CD4-positive, alpha-beta T cell (primary cell): ENCODE measurements around the gene CDCA8. TPM values are rescaled to one million over a fixed set of nuclear protein-coding genes. Genes with fewer than 3 reads are reported as not detected.

Experiments used
- ATAC-seq: fragments of 200-7000 bp; cut with Tn5 transposase; one replicate; pipeline ENCODE4 v1.10.0; 2022; ENCODE audit warnings: mild to moderate bottlenecking; ENCODE audit not compliant: poor library complexity
- CTCF ChIA-PET: fragments of 350-600 bp; sonication (Branson Sonifier 250); formaldehyde crosslinking; loops from one replicate; lab custom pipeline; 2021; ENCODE audit warnings: antibody characterized with exemption, inconsistent platforms; lab: Charles Lee
- POLR2A ChIA-PET: fragments of 350-600 bp; sonication (Branson Sonifier 250); formaldehyde crosslinking; loops from one replicate; lab custom pipeline; 2021; ENCODE audit warnings: antibody characterized with exemption, inconsistent platforms; lab: Charles Lee
- DNase-seq, 14 experiments: peaks; one replicate each; pipeline ENCODE4 v3.0.0-alpha.2; 2013 to 2020; ENCODE audit warnings: mixed read lengths in 2 of 14
- H3K27ac ChIP-seq, 2 donors: one replicate each; pipeline versions ENCODE4 v1.5.1 to v1.7.0; 2013; ENCODE audit warnings: low read length in 2 of 2, low read depth in 1 of 2, mild to moderate bottlenecking in 1 of 2
- H3K27me3 ChIP-seq, 2 experiments: 1 replicate in 1 of 2; 2 replicates in 1 of 2; pipeline versions ENCODE4 v1.6.1 to v1.7.0; 2013; ENCODE audit warnings: low read length in 2 of 2, control low read depth in 1 of 2, mild to moderate bottlenecking in 1 of 2, moderate library complexity in 1 of 2; ENCODE audit not compliant: insufficient read depth in 2 of 2, control insufficient read depth in 1 of 2
- H3K36me3 ChIP-seq: one replicate; pipeline ENCODE4 v1.6.1; 2013; ENCODE audit warnings: low read length, control low read depth; ENCODE audit not compliant: insufficient read depth
- H3K4me1 ChIP-seq: one replicate; pipeline ENCODE4 v1.6.1; 2013; ENCODE audit warnings: low read length, control low read depth; ENCODE audit not compliant: insufficient read depth
- H3K4me3 ChIP-seq: one replicate; pipeline ENCODE4 v1.5.1; 2013; ENCODE audit warnings: mild to moderate bottlenecking, low read length, moderate library complexity
- H3K9me3 ChIP-seq, 2 experiments: 1 replicate in 1 of 2; 2 replicates in 1 of 2; pipeline versions ENCODE4 v1.6.1 to v1.7.0; 2013; ENCODE audit warnings: low read length in 2 of 2, mild to moderate bottlenecking in 2 of 2, control low read depth in 1 of 2, moderate library complexity in 1 of 2; ENCODE audit not compliant: control insufficient read depth in 1 of 2, insufficient read depth in 1 of 2
- H3K27ac Mint-ChIP-seq: one replicate; pipeline ENCODE4 v1.8.0; 2020; ENCODE audit warnings: mixed read lengths
- H3K27me3 Mint-ChIP-seq: one replicate; pipeline ENCODE4 v1.8.0; 2021; ENCODE audit warnings: mixed read lengths
- H3K36me3 Mint-ChIP-seq: one replicate; pipeline ENCODE4 v1.8.0; 2021; ENCODE audit warnings: low read depth, mixed read lengths
- H3K4me1 Mint-ChIP-seq: one replicate; pipeline ENCODE4 v1.8.0; 2021; ENCODE audit warnings: low read depth, mixed read lengths
- H3K4me3 Mint-ChIP-seq: one replicate; pipeline ENCODE4 v1.8.0; 2020; ENCODE audit warnings: mild to moderate bottlenecking, mixed read lengths
- H3K9me3 Mint-ChIP-seq: one replicate; pipeline ENCODE4 v1.8.0; 2020; ENCODE audit warnings: mixed read lengths
- CTCF ChIP-seq: fragments of 200-600 bp; IDR thresholded peaks from one replicate; pipeline ENCODE4 v1.8.0; 2022; ENCODE audit warnings: antibody characterized with exemption, mild to moderate bottlenecking
- intact Hi-C, 2 experiments: fragments of 100-400 bp; cut with DNase I in 1 of 2; cut with micrococcal nuclease in 1 of 2; formaldehyde crosslinking; loops; one replicate each; pipeline versions ENCODE4 v1.15.1 to v1.9.0; 2023 to 2025; cut with DNase I, micrococcal nuclease
- total RNA-seq, 174 experiments: library from RNA in 2 of 174; stranded (reverse) in 2 of 174; gene quantifications; one replicate each; pipeline ENCODE4 v1.2.3 and lab custom pipeline; 2021 to 2026

CDCA8 gene
- total RNA-seq, 2 experiments from 2014 or later: 0.25 to 0.36 TPM

DNA sequence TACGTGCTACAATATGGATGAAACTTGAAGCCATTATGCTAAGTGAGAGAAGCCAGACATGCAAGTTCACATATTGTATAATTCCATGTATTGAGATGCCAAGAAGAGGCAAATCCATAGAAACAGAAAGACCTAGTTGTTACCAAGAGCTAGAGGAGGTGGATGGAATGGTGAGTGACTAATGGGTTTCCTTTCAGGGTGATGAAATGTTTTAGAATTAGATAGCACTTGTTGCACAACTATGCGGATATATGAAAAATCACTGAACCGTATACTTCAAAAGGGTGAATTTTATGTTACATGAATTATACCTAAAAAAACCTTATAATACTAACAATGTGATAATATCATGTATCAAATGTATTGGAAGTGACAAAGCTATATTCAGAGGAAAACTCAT, 54.5 kb downstream of the CDCA8 start:
- no peak for DNase-seq
- Histone ChIP-seq H3K27me3 (peaks cover 12 to 28% of the 10 kb centered on the region in 2 experiments), H3K4me1 (no peaks in the 10 kb centered on the region), H3K36me3 (no peaks in the 10 kb centered on the region), H3K27ac (no peak overlapping the region), H3K4me3 (no peak overlapping the region), H3K9me3 (peaks cover 3 to 4% of the 10 kb centered on the region in 2 experiments)
- Mint-ChIP-seq H3K27ac (no peak overlapping the region), H3K9me3 (peaks cover 4% of the 10 kb centered on the region), H3K36me3 (no peaks in the 10 kb centered on the region), H3K27me3 (peaks cover 60% of the 10 kb centered on the region), H3K4me1 (no peaks in the 10 kb centered on the region), H3K4me3 (no peak overlapping the region)
- POLR2A ChIA-PET: no interaction called here
- CTCF ChIA-PET: no interaction called here
- no peak for TF ChIP-seq CTCF
- ATAC-seq: no peak
- intact Hi-C loops: no loop called here

GRCh38 chr1:37748565-37748964, 56.2 kb downstream of the CDCA8 start:
- ATAC-seq (no peak), DNase-seq (no peak)
- Histone ChIP-seq H3K27me3 (peaks cover 16 to 31% of the 10 kb centered on the region in 2 experiments), H3K4me1 (peaks cover 7% of the 10 kb centered on the region), H3K36me3 (no peaks in the 10 kb centered on the region), H3K27ac (no peak overlapping the region), H3K9me3 (peaks cover 0 to 9% of the 10 kb centered on the region in 2 experiments), H3K4me3 (no peak overlapping the region)
- H3K36me3 Mint-ChIP-seq: no peaks in the 10 kb centered on the region
- POLR2A ChIA-PET: no interaction called here
- H3K4me1 Mint-ChIP-seq: peaks cover 4% of the 10 kb centered on the region
- peaks cover 54% of the 10 kb centered on the region for H3K27me3 Mint-ChIP-seq
- peaks cover 4% of the 10 kb centered on the region for H3K9me3 Mint-ChIP-seq
- intact Hi-C loops: no loop called here
- H3K27ac Mint-ChIP-seq: no peak overlapping the region
- no peak overlapping the region for H3K4me3 Mint-ChIP-seq
- TF ChIP-seq CTCF: no peak
- CTCF ChIA-PET: no interaction called here

DNA sequence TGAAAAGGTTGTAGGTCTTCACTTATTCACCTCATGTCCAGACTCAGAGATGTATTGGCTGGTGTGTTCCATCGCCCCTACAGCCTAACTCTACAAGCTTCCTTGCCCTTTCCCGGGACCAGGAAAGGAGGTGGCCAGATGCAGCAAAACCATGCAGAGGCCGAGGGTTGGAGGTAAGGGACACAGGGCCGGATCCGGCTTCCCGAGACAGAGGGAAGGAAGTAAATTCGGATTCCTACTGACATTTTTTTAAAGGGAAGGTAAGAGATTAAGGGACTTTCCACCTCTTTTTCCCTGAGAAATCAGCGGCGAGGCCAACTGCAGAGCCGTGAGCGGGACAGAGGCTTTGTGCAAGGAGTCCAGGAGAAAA, 59.9 kb downstream of the CDCA8 start:
- Mint-ChIP-seq H3K4me3 (peak overlapping the region; percentile 68), H3K9me3 (no peaks in the 10 kb centered on the region), H3K4me1 (peaks cover 4% of the 10 kb centered on the region), H3K27me3 (peaks cover 60% of the 10 kb centered on the region), H3K36me3 (no peaks in the 10 kb centered on the region), H3K27ac (no peak overlapping the region)
- Histone ChIP-seq H3K36me3 (no peaks in the 10 kb centered on the region), H3K27me3 (peaks cover 34 to 52% of the 10 kb centered on the region in 2 experiments), H3K9me3 (peaks cover 0 to 15% of the 10 kb centered on the region in 2 experiments), H3K4me1 (peaks cover 12% of the 10 kb centered on the region), H3K4me3 (no peak overlapping the region), H3K27ac (no peak overlapping the region)
- intact Hi-C loops: no loop called here
- ChIA-PET POLR2A (no interaction called here), CTCF (no interaction called here)
- no peak for ATAC-seq
- no peak for TF ChIP-seq CTCF
- DNase-seq: no peak
